Body of pancreas (tissue), 4 donors: ENCODE measurements around the gene IL1RAPL1. TPM values are rescaled to one million over a fixed set of nuclear protein-coding genes. Genes with fewer than 3 reads are reported as not detected.

ENCODE experiments used
- ATAC-seq: fragments of 150-250 bp; one replicate; pipeline ENCODE4 v1.9.1; 2016
- DNase-seq, 4 donors: peaks; one replicate each; pipeline ENCODE4 v3.0.0-alpha.2; 2019
- H3K27ac ChIP-seq, 4 donors: fragments of 200-600 bp; sonication (generic); 1 replicate in 3 of 4; 2 replicates in 1 of 4; pipeline versions ENCODE4 v1.5.1 to v1.6.1; 2016 to 2019; ENCODE audit warnings: mild to moderate bottlenecking in 1 of 4, mixed read lengths in 1 of 4, moderate library complexity in 1 of 4
- H3K27me3 ChIP-seq, 2 donors: fragments of 200-600 bp; sonication (generic); one replicate each; pipeline ENCODE4 v1.6.0; 2016; ENCODE audit warnings: mild to moderate bottlenecking in 1 of 2
- H3K36me3 ChIP-seq, 2 donors: fragments of 200-600 bp; sonication (generic); replicated peaks in 1 of 2; 2 replicates each; pipeline ENCODE4 v1.5.1; 2016; ENCODE audit warnings: low read depth in 2 of 2; ENCODE audit not compliant: insufficient read depth in 1 of 2
- H3K4me1 ChIP-seq: fragments of 200-600 bp; sonication (generic); one replicate; pipeline ENCODE4 v1.6.0; 2016
- H3K4me3 ChIP-seq, 2 donors: fragments of 200-600 bp; sonication (generic); 1 replicate in 1 of 2; 2 replicates in 1 of 2; pipeline ENCODE4 v1.5.1; 2016 to 2019
- H3K9me3 ChIP-seq, 3 donors: fragments of 200-600 bp; sonication (generic); 1 replicate in 2 of 3; 2 replicates in 1 of 3; pipeline ENCODE4 v1.5.1; 2016
- POLR2A ChIP-seq, 3 donors: fragments of 450-650 bp; IDR thresholded peaks; one replicate each; pipeline ENCODE4 v1.6.1; 2016; ENCODE audit warnings: antibody characterized with exemption in 3 of 3, mild to moderate bottlenecking in 2 of 3
- WGBS, 2 donors: methylation state at CpG; one replicate each; pipeline ENCODE4 v1.1.5; 2017; 5-methylcytosine and 5-hydroxymethylcytosine counted together
- intact Hi-C: fragments of 100-400 bp; cut with DNase I; formaldehyde crosslinking; loops from one replicate; pipeline ENCODE4 v1.15.1; 2023
- total RNA-seq, 2 donors: library from RNA; depleted of rRNA; stranded (reverse); fragments of >200 nt; gene quantifications; one replicate each; pipeline ENCODE4 v1.1.0, GENCODE V29; 2016
- TF ChIP-seq, protein P1 (sequence below), 7 experiments: fragments of 450-650 bp in 4 of 7; fragments of 200-600 bp in 3 of 7; sonication (generic) in 3 of 7; IDR thresholded peaks; one replicate each; pipeline ENCODE4 v1.5.1; 2016 to 2019; ENCODE audit warnings: antibody characterized with exemption in 7 of 7

The IL1RAPL1 gene
- total RNA-seq, 2 donors from 2014 or later: 0.26 TPM; not detected in 1

DNA sequence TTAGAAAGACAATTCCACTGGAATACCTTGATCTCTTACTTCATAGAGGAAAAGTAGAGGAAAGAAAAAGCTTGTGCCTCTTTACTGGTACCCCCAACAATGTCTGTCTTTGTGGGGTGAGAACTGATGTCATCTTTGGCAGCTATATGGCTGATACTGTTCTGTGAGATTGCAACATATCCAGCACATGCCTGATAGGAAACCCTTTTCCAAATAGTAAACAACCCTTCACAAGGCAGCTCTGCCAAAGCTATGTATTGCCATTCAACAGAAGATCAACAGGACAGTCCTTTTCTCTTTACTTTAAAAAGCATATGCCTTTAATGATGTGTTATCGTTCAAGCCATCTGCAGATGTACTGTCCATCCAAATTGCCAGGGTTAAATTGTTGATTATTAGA is 105.9 kb downstream of the IL1RAPL1 start:
- intact Hi-C loops: no loop called here
- Histone ChIP-seq H3K27ac (no peak overlapping the region), H3K36me3 (no peaks in the 10 kb centered on the region), H3K9me3 (no peaks in the 10 kb centered on the region), H3K27me3 (no peaks in the 10 kb centered on the region), H3K4me1 (no peaks in the 10 kb centered on the region), H3K4me3 (no peak overlapping the region)
- DNase-seq (no peak), ATAC-seq (no peak)
- TF ChIP-seq, protein P1, sequence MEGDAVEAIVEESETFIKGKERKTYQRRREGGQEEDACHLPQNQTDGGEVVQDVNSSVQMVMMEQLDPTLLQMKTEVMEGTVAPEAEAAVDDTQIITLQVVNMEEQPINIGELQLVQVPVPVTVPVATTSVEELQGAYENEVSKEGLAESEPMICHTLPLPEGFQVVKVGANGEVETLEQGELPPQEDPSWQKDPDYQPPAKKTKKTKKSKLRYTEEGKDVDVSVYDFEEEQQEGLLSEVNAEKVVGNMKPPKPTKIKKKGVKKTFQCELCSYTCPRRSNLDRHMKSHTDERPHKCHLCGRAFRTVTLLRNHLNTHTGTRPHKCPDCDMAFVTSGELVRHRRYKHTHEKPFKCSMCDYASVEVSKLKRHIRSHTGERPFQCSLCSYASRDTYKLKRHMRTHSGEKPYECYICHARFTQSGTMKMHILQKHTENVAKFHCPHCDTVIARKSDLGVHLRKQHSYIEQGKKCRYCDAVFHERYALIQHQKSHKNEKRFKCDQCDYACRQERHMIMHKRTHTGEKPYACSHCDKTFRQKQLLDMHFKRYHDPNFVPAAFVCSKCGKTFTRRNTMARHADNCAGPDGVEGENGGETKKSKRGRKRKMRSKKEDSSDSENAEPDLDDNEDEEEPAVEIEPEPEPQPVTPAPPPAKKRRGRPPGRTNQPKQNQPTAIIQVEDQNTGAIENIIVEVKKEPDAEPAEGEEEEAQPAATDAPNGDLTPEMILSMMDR (IDR thresholded peaks at IDR 0.05): no peak
- TF ChIP-seq POLR2A (IDR thresholded peaks at IDR 0.05): no peak
- WGBS, 2 donors: 57 to 88% methylated on average over 1 of the region's 1 CpG

DNA sequence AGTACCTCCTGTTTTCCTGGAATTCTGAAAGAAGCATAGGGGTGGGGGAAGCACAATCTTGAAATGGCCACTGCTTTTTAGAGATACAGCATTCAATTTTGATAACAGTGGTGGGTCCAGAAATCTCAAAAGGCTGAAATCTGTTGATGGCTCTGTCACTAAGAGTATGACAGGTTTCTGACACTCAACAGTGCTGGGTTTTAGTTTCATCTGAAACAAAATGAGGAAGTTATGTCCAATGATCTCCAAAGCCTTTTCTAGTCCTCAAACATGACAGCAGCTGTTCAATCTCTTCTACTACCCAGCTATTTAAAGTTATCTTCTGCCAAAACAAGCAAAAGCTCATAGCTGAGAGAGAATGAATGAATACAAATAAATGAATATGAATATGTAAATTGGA is 110.5 kb downstream of the IL1RAPL1 start:
- Histone ChIP-seq H3K4me3 (no peak overlapping the region), H3K27ac (no peak overlapping the region), H3K27me3 (no peaks in the 10 kb centered on the region), H3K9me3 (no peaks in the 10 kb centered on the region), H3K4me1 (no peaks in the 10 kb centered on the region), H3K36me3 (no peaks in the 10 kb centered on the region)
- intact Hi-C loops: no loop called here
- TF ChIP-seq POLR2A (IDR thresholded peaks at IDR 0.05): no peak
- TF ChIP-seq, protein P1 (IDR thresholded peaks at IDR 0.05): no peak
- DNase-seq: no peak
- ATAC-seq: no peak

DNA sequence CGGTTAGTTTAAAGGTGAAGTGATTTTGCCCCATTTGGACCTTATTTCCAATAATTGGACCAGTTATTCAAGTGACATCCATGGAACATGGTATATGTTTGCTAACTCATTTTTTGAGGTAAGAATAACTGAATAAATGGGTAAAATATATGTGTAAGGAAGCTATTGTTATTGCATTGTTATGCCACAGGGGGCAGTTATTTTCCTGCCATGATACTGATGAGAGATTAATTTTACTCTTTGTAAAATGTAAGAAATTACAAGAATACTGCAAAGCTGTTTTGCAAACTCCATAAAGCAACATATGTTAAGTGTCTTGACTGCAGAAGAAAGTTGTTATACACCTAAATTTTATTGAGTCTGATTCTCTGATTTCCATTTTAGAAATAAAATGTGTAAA is 114.0 kb downstream of the IL1RAPL1 start:
- ATAC-seq (no peak), DNase-seq (no peak)
- no peak for TF ChIP-seq POLR2A (IDR thresholded peaks at IDR 0.05)
- TF ChIP-seq, protein P1 (IDR thresholded peaks at IDR 0.05): no peak
- Histone ChIP-seq H3K4me3 (no peak overlapping the region), H3K36me3 (no peaks in the 10 kb centered on the region), H3K27ac (no peak overlapping the region), H3K27me3 (no peaks in the 10 kb centered on the region), H3K9me3 (no peaks in the 10 kb centered on the region), H3K4me1 (no peaks in the 10 kb centered on the region)
- 78 to 88% methylated on average over 1 of the region's 1 CpG for WGBS, 2 donors
- intact Hi-C loops: no loop called here

DNA sequence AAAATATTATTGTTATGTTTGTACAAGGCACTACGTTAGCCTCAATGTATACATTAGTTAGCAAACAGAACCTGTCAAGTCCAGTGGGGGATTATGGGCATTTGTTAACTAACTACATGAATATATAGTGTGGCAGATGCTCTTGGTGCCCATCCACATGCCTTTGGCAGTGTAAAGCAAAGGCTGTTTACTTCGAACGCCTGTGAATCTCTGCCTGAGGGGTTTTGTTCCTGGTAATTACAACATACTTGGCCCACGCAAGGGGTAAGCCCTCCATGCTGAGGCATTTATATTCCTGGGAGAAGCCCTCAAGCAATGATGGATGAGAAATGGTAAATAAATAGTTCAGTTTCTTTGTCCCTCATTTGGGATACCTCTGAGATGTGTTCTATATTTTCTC is 119.7 kb downstream of the IL1RAPL1 start:
- Histone ChIP-seq H3K27ac (no peak overlapping the region), H3K27me3 (no peaks in the 10 kb centered on the region), H3K9me3 (no peaks in the 10 kb centered on the region), H3K4me3 (no peak overlapping the region), H3K4me1 (no peaks in the 10 kb centered on the region), H3K36me3 (no peaks in the 10 kb centered on the region)
- TF ChIP-seq, protein P1 (IDR thresholded peaks at IDR 0.05): no peak
- intact Hi-C loops: no loop called here
- ATAC-seq (no peak), DNase-seq (no peak)
- WGBS, 2 donors: 65% methylated on average over 2 to 4 of the region's 4 CpGs

DNA sequence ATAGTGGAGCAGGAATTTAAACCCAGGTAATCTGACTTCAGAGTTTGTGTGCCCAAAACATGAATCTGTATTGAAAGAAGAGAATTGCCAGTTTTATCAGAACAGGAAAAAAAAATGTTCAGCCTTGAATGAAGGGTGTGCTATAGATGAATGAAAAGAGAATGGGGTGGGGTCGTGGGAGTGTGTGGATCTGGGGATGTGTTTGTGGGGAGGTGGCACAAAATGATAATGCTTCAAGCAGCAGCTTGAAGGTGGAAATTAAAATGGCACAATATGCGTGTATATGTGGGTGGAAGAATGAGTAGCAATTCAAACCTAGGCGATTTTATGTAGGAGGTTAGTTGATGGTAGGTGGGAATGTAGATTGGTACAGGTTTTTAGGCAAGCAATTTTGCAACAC is 122.2 kb downstream of the IL1RAPL1 start:
- 52 to 69% methylated on average over 3 of the region's 3 CpGs for WGBS, 2 donors
- intact Hi-C loops: no loop called here
- DNase-seq: no peak

More for the DNA sequence above, 122.2 kb downstream of the IL1RAPL1 start:
- no peaks in the 10 kb centered on the region for H3K36me3 ChIP-seq
- H3K4me3 ChIP-seq: no peak overlapping the region
- no peaks in the 10 kb centered on the region for H3K4me1 ChIP-seq
- no peak for TF ChIP-seq POLR2A (IDR thresholded peaks at IDR 0.05)
- TF ChIP-seq, protein P1 (IDR thresholded peaks at IDR 0.05): no peak
- no peak overlapping the region for H3K27ac ChIP-seq
- H3K9me3 ChIP-seq: no peaks in the 10 kb centered on the region
- no peaks in the 10 kb centered on the region for H3K27me3 ChIP-seq
- ATAC-seq: no peak
